T-helper 2 cell (primary cell): ENCODE results near the gene GRK1.

Experiments used
- DNase-seq, 5 experiments: peaks; one replicate each; pipeline versions ENCODE4 v3.0.0 to v3.0.0-alpha.2; 2012 to 2022

GRK1 gene

GRCh38 chr13:113783200-113783881 lies 116.3 kb downstream of the GRK1 start:
- DNase-seq = no peak

GRCh38 chr13:113783966-113784644 lies 117.1 kb downstream of the GRK1 start:
- DNase-seq = no peak

DNA sequence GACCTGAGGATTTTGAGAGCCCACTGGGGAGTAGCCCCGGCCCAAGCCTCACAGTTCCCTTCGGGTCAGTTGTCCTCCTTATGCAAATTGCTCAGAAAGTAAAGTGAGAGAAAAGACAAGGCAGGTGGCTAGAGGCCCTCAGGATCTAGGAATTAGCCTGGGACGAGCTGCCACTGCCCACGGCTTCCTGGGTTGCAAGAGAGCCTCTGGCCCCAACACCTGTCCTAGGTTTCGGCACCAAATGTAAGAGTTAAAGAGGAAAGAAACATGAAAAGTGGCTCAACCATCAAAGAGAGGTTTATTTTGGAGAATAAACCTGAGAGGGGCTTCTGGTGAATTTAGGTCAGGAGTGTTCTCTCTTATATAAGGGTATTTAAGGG lies 117.6 kb downstream of the GRK1 start:
- no peak for DNase-seq

GRCh38 chr13:113785051-113786010 lies 118.3 kb downstream of the GRK1 start:
- DNase-seq = peak in 1 of 5 experiments; percentile 15

DNA sequence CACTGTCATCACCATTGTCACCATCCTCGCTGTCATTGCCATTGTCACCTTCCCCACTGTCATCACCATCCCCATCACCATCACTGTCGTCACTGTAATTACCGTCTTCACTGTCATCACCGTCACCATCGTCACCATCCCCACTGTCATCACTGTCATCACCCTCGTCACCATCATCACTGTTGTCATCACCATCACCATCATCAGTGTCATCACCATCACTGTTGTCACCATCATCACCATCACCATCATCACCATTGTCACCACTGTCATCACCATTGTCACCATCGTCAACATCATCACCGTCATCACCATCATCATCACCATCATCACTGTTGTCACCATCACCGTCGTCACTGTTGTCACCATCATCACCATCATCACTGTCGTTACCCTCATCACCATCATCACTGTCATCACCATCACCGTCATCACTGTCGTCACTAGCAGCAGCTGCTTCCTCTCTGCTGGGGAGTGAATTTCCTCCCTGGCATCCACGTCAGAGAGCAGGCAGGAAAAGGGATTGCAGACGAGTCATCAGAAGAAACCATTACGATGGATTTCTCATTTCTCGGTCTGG lies 119.3 kb downstream of the GRK1 start:
- DNase-seq = no peak
